NCI-H187 treated with DMSO at 0.1 percent for 48 hours (cell line): ENCODE data around the gene ZNF675.
"Not testable (repeated sequence)": the region's sequence is repeated elsewhere in the genome, so short reads cannot be mapped to it uniquely, and the experiment has no call there.

Experiments used
- DNase-seq: peaks from one replicate; lab custom pipeline; 2025; lab: John Stamatoyannopoulos, UW

The ZNF675 gene

GRCh38 chr19:23686621-23687423, at the start of gene ZNF675:
TSS of gene ZNF675 (minus strand) at chr19:23687212. CDS start at chr19:23687033, 179 bp downstream.
- no peak for DNase-seq

GRCh38 chr19:23730729-23731465, 43.9 kb upstream of the ZNF675 start:
- not testable (repeated sequence) for DNase-seq

DNA sequence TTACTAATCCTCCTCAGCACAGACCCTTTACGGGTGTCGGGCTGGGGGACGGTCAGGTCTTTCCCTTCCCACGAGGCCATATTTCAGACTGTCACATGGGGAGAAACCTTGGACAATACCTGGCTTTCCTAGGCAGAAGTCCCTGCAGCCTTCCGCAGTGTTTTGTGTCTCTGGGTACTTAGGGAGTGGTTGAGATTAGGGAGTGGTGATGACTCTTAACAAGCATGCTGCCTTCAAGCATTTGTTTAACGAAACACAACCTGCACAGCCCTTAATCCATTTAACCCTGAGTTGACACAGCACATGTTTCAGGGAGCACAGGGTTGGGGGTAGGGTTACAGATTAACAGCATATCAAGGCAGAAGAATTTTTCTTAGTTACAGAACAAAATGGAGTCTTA, 37.1 kb upstream of the ZNF675 start:
- not testable (repeated sequence) for DNase-seq

GRCh38 chr19:23718802-23719201, 31.8 kb upstream of the ZNF675 start:
- no peak for DNase-seq

DNA sequence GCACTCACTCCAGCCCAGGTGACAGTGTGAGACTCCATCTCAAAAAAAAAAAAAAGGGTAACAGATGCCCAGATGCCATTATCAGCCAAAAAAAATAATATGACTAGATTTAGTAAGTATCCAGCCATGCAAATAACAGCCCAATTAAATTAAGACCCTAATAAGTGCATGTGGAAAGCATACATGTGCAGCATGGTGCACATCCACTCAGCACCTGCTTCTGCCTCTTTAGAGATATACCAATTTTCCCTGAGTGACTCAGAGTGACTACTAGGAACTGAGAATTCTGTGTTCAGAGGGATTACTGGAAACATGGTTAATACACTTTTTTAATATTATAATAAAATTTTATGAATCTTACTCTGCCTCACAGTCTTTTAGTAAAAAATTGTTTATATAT, 29.8 kb upstream of the ZNF675 start:
- no peak for DNase-seq

- DNase-seq, result no peak
Observed at GRCh38 chr19:23709347-23709746, 22.3 kb upstream of the ZNF675 start.

GRCh38 chr19:23706657-23707056, 19.6 kb upstream of the ZNF675 start:
- no peak for DNase-seq

- DNase-seq, result no peak
Observed at GRCh38 chr19:23699521-23699860, 12.5 kb upstream of the ZNF675 start.

DNA sequence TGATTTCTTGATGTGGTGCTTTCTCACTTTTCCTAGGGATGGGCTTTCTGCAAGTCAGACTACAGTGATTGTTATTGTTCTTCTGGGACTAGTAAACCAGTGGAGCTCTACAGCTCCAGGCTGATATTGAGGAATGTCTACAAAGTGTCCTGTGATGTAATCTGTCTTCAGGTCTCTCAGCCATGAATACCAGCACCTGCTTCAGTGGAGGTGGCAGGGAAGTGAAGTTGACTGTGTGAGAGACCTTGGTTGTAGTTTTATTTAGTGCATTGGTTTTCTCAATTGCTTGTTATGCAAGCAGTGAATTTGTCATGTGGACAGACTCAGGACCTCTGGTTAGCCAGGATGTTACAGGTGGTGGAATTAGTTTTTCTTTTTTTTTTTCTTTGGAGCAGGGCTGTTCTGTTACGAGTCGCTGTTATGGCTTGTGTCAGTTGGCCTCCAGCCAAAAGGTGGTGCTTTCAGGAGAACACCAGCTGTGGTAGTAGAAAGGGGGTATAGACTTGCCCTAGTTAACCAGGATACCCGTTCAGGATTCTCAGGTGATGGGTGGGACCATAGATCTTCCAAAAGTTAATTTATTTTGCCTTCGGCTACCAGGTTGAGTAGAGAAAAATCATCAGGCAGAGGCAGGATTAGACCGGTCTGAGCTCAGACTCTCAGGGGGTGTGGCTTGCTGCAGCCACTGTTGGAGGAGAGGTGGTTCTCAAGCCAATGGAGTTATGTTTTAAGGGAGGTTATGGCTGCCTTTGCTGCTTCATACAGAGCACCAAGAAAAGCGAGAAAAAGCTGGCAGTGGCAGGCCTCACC, 11.9 kb upstream of the ZNF675 start:
- DNase-seq, result no peak

GRCh38 chr19:23692937-23693336, 5.9 kb upstream of the ZNF675 start:
- not testable (repeated sequence) for DNase-seq

- DNase-seq, result no peak
Observed at GRCh38 chr19:23673132-23673531, 13.9 kb downstream of the ZNF675 start.

GRCh38 chr19:23668606-23669005, 18.4 kb downstream of the ZNF675 start:
- not testable (repeated sequence) for DNase-seq

- DNase-seq, result no peak
Observed at GRCh38 chr19:23665651-23666410, 21.2 kb downstream of the ZNF675 start.

GRCh38 chr19:23649817-23650216, 37.2 kb downstream of the ZNF675 start:
- not testable (repeated sequence) for DNase-seq
